Heart left ventricle (tissue), 13 donors: ENCODE results near the gene STK32C.

Experiments used
- POLR2A ChIP-seq, 2 donors: fragments of 450-650 bp; IDR thresholded peaks; one replicate each; pipeline ENCODE4 v1.6.1; 2017; ENCODE audit warnings: antibody characterized with exemption in 2 of 2, mild to moderate bottlenecking in 2 of 2, moderate library complexity in 2 of 2
- TF ChIP-seq, protein P1 (sequence below), 12 donors: fragments of 200-600 bp; sonication (generic) in 4 of 12; IDR thresholded peaks; one replicate each; pipeline versions ENCODE4 v1.5.0 to v1.8.0; 2018 to 2022; ENCODE audit warnings: antibody characterized with exemption in 12 of 12, mild to moderate bottlenecking in 5 of 12
- donor health status: ischemic (EF 13 %, LVEDD 7.1; RV severe dilation, severe dysfunction).
- donor health status: DM: no; HTN: yes; CAD: no.
- donor health status: DM: no; HTN: no; CAD: no.
- donor health status: ischemic (EF 25% LVEDD 6.9; RV normal size, moderate dysfunction).
- donor health status: ischemic (EF 25% LVEDD 5.7; RV mildly dilated, moderate dysfunction).
- donor health status: ischemic (EF 35%, LVEDD 5.7; RV mildly dilated, moderate dysfunction).
- donor health status: nonischemic (EF 11% LVEDD 7.7; RV severe dilation, severe dysfunction).
- donor health status: DM: yes; HTN: yes; CAD: no.
- donor health status: PGD.
- donor health status: ischemic (EF 29% LVEDD 5.4; RV normal size, mild dysfunction).
- donor health status: nonischemic (EF 23%, LVEDD 6.1; RV moderate dilation, normal function).

- TF ChIP-seq, protein P1, sequence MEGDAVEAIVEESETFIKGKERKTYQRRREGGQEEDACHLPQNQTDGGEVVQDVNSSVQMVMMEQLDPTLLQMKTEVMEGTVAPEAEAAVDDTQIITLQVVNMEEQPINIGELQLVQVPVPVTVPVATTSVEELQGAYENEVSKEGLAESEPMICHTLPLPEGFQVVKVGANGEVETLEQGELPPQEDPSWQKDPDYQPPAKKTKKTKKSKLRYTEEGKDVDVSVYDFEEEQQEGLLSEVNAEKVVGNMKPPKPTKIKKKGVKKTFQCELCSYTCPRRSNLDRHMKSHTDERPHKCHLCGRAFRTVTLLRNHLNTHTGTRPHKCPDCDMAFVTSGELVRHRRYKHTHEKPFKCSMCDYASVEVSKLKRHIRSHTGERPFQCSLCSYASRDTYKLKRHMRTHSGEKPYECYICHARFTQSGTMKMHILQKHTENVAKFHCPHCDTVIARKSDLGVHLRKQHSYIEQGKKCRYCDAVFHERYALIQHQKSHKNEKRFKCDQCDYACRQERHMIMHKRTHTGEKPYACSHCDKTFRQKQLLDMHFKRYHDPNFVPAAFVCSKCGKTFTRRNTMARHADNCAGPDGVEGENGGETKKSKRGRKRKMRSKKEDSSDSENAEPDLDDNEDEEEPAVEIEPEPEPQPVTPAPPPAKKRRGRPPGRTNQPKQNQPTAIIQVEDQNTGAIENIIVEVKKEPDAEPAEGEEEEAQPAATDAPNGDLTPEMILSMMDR (IDR thresholded peaks at IDR 0.05): no peak
- TF ChIP-seq POLR2A (IDR thresholded peaks at IDR 0.05): no peak
These were observed 113.0 kb downstream of the STK32C start for GRCh38 chr10:132194726-132195125.
